Lower leg skin (tissue), 4 donors: Measurements from ENCODE around the gene DLG2. TPM values are rescaled to one million over a fixed set of nuclear protein-coding genes. Genes with fewer than 3 reads are reported as not detected.

Source experiments
- DNase-seq, 2 donors: peaks; one replicate each; pipeline ENCODE4 v3.0.0-alpha.2; 2019; ENCODE audit warnings: low spot score in 2 of 2
- H3K4me3 ChIP-seq: fragments of 200-600 bp; sonication (generic); 2 replicates; pipeline ENCODE4 v1.5.1; 2017; ENCODE audit warnings: mild to moderate bottlenecking, low read depth; ENCODE audit not compliant: poor library complexity, severe bottlenecking
- CTCF ChIP-seq, 3 donors: fragments of 450-650 bp; IDR thresholded peaks; one replicate each; pipeline ENCODE4 v1.5.1; 2016; ENCODE audit warnings: antibody characterized with exemption in 3 of 3, mild to moderate bottlenecking in 3 of 3, moderate library complexity in 2 of 3
- POLR2A ChIP-seq, 2 donors: fragments of 450-650 bp; IDR thresholded peaks; one replicate each; pipeline ENCODE4 v1.6.1; 2016 to 2017; ENCODE audit warnings: antibody characterized with exemption in 2 of 2, mild to moderate bottlenecking in 1 of 2, moderate library complexity in 1 of 2
- WGBS, 2 donors: methylation state at CpG; one replicate each; pipeline ENCODE4 v1.1.5; 2018; 5-methylcytosine and 5-hydroxymethylcytosine counted together
- intact Hi-C: fragments of 100-400 bp; cut with DNase I; formaldehyde crosslinking; loops from one replicate; pipeline ENCODE4 v1.15.0; 2023; ENCODE audit warnings: low total_unique reads
- total RNA-seq, 4 donors: library from RNA; depleted of rRNA; stranded (reverse); fragments of >200 nt; gene quantifications; one replicate each; pipeline ENCODE4 v1.1.0, GENCODE V29; 2016

Gene DLG2
- total RNA-seq, 4 donors from 2014 or later, result 37.6 to 68.3 (median 46.0) TPM

- no peak overlapping the region for H3K4me3 ChIP-seq
- no peak for DNase-seq
- intact Hi-C loops, result no loop called here
- TF ChIP-seq POLR2A (IDR thresholded peaks at IDR 0.05) (no peak), CTCF (IDR thresholded peaks at IDR 0.05) (no peak)
- 83% methylated on average over 2 of the region's 2 CpGs for WGBS, 2 donors
These were observed 1334.2 kb downstream of the DLG2 start for GRCh38 chr11:84292955-84293354.

- intact Hi-C loops, result no loop called here
These were observed 1335.1 kb downstream of the DLG2 start for GRCh38 chr11:84292006-84292405.

GRCh38 chr11:84290647-84291046 is 1336.5 kb downstream of the DLG2 start:
- TF ChIP-seq CTCF (IDR thresholded peaks at IDR 0.05), result no peak
- TF ChIP-seq POLR2A (IDR thresholded peaks at IDR 0.05), result no peak
- DNase-seq, result no peak
- intact Hi-C loops, result no loop called here
- H3K4me3 ChIP-seq, result no peak overlapping the region

More at GRCh38 chr11:84292006-84292405, 1335.1 kb downstream of the DLG2 start:
- no peak for DNase-seq
- WGBS, 2 donors, result 51 to 60% methylated on average over 4 of the region's 4 CpGs
- H3K4me3 ChIP-seq, result no peak overlapping the region
- no peak for TF ChIP-seq CTCF (IDR thresholded peaks at IDR 0.05)
- TF ChIP-seq POLR2A (IDR thresholded peaks at IDR 0.05), result no peak

- DNase-seq, result no peak
- intact Hi-C loops, result no loop called here
- 89 to 91% methylated on average over 3 of the region's 3 CpGs for WGBS, 2 donors
- H3K4me3 ChIP-seq, result no peak overlapping the region
- TF ChIP-seq CTCF (IDR thresholded peaks at IDR 0.05) (no peak), POLR2A (IDR thresholded peaks at IDR 0.05) (no peak)
These were observed 1337.7 kb downstream of the DLG2 start for GRCh38 chr11:84289381-84289906.

GRCh38 chr11:84273541-84273940 is 1353.6 kb downstream of the DLG2 start:
- TF ChIP-seq CTCF (IDR thresholded peaks at IDR 0.05), result no peak
- TF ChIP-seq POLR2A (IDR thresholded peaks at IDR 0.05), result no peak
- WGBS, 2 donors, result 89 to 91% methylated on average over 2 of the region's 2 CpGs

GRCh38 chr11:84270466-84270865 is 1356.7 kb downstream of the DLG2 start:
- intact Hi-C loops, result no loop called here
- no peak for DNase-seq
- WGBS, 2 donors, result 53 to 63% methylated on average over 6 of the region's 6 CpGs
- H3K4me3 ChIP-seq, result no peak overlapping the region
- TF ChIP-seq CTCF (IDR thresholded peaks at IDR 0.05), result no peak
- TF ChIP-seq POLR2A (IDR thresholded peaks at IDR 0.05), result no peak

More at GRCh38 chr11:84273541-84273940, 1353.6 kb downstream of the DLG2 start:
- intact Hi-C loops, result no loop called here
- DNase-seq, result no peak
- no peak overlapping the region for H3K4me3 ChIP-seq
